Nephron progenitor cell (in vitro differentiated cells): ENCODE data around the gene TCF23.

Experiments used
- DNase-seq: peaks from one replicate; pipeline ENCODE4 v3.0.0; 2021
- H3K27ac Mint-ChIP-seq: 2 replicates; pipeline ENCODE4 v1.8.0; 2021; ENCODE audit warnings: mild to moderate bottlenecking, moderate library complexity, mixed read lengths
- H3K27me3 Mint-ChIP-seq: 2 replicates; pipeline ENCODE4 v1.8.0; 2021; ENCODE audit warnings: mild to moderate bottlenecking, low read depth, mixed read lengths; ENCODE audit not compliant: poor library complexity
- H3K36me3 Mint-ChIP-seq: 2 replicates; pipeline ENCODE4 v1.8.0; 2021; ENCODE audit warnings: low read depth, mixed read lengths
- H3K4me1 Mint-ChIP-seq: 2 replicates; pipeline ENCODE4 v1.8.0; 2021; ENCODE audit warnings: mixed read lengths
- H3K4me3 Mint-ChIP-seq: 2 replicates; pipeline ENCODE4 v1.8.0; 2021; ENCODE audit warnings: mild to moderate bottlenecking, moderate library complexity, mixed read lengths
- H3K9me3 Mint-ChIP-seq: 2 replicates; pipeline ENCODE4 v1.8.0; 2021; ENCODE audit warnings: mild to moderate bottlenecking, moderate library complexity, mixed read lengths
- TF ChIP-seq, protein P1 (sequence below): fragments of 200-600 bp; sonication (generic); IDR thresholded peaks from 2 replicates; pipeline ENCODE4 v1.5.0; 2021; ENCODE audit warnings: antibody characterized with exemption

TCF23 gene

DNA sequence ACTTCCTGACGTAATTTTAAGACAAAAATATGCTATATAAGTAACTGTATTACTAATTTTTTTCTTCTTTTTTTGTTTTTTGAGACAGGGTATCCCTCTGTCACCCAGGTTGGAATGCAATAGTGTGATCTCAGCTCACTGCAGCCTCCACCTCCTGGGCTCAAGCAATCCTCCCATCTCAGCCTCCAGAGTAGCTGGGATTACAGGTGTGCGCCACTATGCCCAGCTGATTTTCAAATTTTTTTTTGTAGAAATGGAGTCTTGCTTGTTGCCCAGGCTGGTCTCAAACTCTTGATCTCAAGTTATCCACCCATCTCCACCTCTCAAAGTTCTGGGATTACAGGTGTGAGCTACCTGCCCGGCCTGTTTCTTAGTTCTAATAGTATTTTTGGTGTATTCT is 29.7 kb downstream of the TCF23 start:
- no peaks in the 10 kb centered on the region for H3K4me1 Mint-ChIP-seq
- no peaks in the 10 kb centered on the region for H3K9me3 Mint-ChIP-seq
- peaks cover 38% of the 10 kb centered on the region for H3K27me3 Mint-ChIP-seq
- no peaks in the 10 kb centered on the region for H3K36me3 Mint-ChIP-seq
- H3K27ac Mint-ChIP-seq = no peak overlapping the region
- no peak overlapping the region for H3K4me3 Mint-ChIP-seq
- DNase-seq = no peak
- TF ChIP-seq, protein P1, sequence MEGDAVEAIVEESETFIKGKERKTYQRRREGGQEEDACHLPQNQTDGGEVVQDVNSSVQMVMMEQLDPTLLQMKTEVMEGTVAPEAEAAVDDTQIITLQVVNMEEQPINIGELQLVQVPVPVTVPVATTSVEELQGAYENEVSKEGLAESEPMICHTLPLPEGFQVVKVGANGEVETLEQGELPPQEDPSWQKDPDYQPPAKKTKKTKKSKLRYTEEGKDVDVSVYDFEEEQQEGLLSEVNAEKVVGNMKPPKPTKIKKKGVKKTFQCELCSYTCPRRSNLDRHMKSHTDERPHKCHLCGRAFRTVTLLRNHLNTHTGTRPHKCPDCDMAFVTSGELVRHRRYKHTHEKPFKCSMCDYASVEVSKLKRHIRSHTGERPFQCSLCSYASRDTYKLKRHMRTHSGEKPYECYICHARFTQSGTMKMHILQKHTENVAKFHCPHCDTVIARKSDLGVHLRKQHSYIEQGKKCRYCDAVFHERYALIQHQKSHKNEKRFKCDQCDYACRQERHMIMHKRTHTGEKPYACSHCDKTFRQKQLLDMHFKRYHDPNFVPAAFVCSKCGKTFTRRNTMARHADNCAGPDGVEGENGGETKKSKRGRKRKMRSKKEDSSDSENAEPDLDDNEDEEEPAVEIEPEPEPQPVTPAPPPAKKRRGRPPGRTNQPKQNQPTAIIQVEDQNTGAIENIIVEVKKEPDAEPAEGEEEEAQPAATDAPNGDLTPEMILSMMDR = no peak

DNA sequence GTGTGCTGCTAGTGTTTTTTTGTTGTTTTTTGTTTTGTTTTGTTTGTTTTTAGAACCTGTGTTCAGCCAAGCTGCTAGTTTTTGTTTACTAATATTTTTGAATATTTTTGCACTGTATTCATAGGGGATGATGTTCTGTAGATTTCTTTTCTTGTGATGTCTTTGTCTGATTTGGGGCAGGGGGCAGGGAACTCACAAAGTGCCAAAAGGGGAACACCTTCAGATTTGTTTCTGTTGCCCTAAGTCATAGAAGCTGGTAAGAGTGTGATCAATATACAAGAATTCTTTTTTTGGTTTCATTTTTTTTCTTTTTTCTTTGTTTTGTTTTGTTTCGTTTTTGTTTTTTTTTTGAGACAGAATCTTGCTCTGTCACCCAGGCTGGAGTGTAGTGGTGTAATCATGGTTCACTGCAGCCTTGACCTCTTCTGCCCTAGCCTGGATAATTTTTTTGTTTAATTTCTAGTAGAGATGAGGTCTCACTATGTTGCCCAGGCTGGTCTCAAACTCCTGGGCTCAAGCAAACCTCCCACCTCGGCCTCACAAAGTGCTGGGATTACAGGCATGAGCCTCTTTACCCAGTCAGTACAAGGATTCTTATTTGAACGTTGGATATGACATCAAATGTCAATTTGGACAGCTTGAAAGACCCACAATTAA is 30.7 kb downstream of the TCF23 start:
- Mint-ChIP-seq H3K36me3 (no peaks in the 10 kb centered on the region), H3K9me3 (no peaks in the 10 kb centered on the region)

DNA sequence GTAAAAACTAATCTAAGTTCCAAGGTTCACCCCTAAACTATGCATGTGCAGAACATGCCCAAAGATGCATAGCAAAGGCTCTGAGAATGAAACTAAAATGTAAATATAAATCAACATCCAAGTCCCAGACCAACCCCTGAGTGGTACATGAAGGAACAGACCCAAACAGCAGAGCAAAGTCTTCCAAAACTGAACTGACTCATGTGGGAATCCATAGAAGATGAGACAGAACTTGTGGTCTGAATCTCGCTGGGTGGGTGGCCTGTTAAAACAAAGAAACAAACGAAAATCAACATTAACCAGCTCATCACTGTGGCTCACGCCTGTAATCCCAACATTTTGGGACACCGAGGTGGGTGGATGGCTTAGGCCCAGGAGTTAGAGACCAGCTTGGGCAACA is 33.5 kb downstream of the TCF23 start:
- peaks cover 38% of the 10 kb centered on the region for H3K27me3 Mint-ChIP-seq
- no peaks in the 10 kb centered on the region for H3K36me3 Mint-ChIP-seq

More for the DNA sequence above, 30.7 kb downstream of the TCF23 start:
- H3K4me1 Mint-ChIP-seq = no peaks in the 10 kb centered on the region
- no peak overlapping the region for H3K27ac Mint-ChIP-seq
- DNase-seq = no peak
- H3K4me3 Mint-ChIP-seq = no peak overlapping the region
- TF ChIP-seq, protein P1 = no peak
- H3K27me3 Mint-ChIP-seq = peaks cover 41% of the 10 kb centered on the region

DNA sequence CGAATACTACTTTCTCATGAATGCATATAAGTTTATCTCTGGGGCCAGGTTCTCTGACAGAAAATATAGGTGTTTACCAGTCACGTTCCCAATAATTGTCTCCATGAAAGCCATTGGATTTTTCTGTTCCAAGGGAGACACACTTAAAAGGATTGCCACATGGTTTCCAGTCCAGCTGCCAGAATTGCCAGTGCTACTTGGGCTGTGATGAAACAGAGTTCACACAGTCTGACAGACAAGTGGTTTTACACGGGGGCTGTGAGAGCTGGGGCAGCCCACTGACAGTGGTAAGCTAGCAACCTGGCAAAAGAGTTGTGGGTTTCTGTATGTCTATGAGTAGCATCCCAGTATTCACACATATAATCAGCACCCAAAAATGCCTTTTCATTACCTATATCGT is 35.3 kb downstream of the TCF23 start:
- Mint-ChIP-seq H3K27ac (no peak overlapping the region), H3K4me3 (no peak overlapping the region), H3K36me3 (no peaks in the 10 kb centered on the region), H3K27me3 (peaks cover 31% of the 10 kb centered on the region), H3K4me1 (no peaks in the 10 kb centered on the region), H3K9me3 (no peaks in the 10 kb centered on the region)
- DNase-seq = no peak
- TF ChIP-seq, protein P1 = no peak

More for the DNA sequence above, 33.5 kb downstream of the TCF23 start:
- Mint-ChIP-seq H3K4me1 (no peaks in the 10 kb centered on the region), H3K9me3 (no peaks in the 10 kb centered on the region), H3K4me3 (no peak overlapping the region), H3K27ac (no peak overlapping the region)
- TF ChIP-seq, protein P1 = no peak
- no peak for DNase-seq

DNA sequence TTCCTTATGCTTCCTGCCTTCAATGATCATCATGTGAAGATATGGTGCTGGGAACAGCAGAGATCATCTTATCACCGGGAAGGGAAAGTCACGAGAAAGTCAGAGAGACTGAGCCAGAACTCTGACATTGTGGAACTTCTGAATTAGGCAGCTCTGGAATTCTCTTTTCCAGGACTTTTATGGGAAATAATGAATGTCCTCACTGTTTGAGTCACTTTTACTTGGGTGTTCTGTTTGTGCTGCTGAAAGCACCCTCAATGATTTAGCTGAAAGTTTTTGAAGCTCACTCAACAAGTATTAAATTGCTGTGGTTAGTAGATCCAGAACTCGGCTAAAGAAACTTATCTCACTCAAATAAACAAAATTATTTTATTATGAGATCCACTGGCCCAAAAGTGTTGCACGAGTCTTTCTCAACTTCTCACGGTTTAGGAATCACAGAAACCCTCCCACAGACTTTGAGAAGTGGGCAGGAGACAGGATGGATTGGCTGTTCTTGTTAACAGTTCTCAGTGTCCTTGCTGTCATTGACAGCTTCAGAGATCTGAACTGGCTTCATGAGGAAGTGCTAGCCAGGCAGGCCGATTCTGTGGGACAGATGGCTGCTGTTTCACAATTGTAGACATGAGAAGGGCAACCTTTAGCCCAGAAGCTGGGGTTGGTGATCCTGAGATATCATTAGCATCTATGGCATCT is 36.7 kb downstream of the TCF23 start:
- H3K4me1 Mint-ChIP-seq = no peaks in the 10 kb centered on the region
- H3K27me3 Mint-ChIP-seq = peaks cover 20% of the 10 kb centered on the region
- peaks cover 5% of the 10 kb centered on the region for H3K9me3 Mint-ChIP-seq
- no peak for DNase-seq
- no peak overlapping the region for H3K27ac Mint-ChIP-seq
- no peak overlapping the region for H3K4me3 Mint-ChIP-seq
- no peaks in the 10 kb centered on the region for H3K36me3 Mint-ChIP-seq
- TF ChIP-seq, protein P1 = no peak
